GM12892 (cell line): ENCODE measurements around the gene DPRX.

ENCODE experiments used
- POLR2A ChIP-seq: IDR thresholded peaks from 2 replicates; pipeline ENCODE4 v1.6.1; 2011; ENCODE audit warnings: low read depth, low read length, control low read depth
- POLR2AphosphoS5 ChIP-seq: IDR thresholded peaks from 2 replicates; pipeline ENCODE4 v1.6.1; 2011; ENCODE audit warnings: low read depth, low read length, control low read depth
- TAF1 ChIP-seq: IDR thresholded peaks from 2 replicates; pipeline ENCODE4 v1.6.1; 2011; ENCODE audit warnings: low read depth, mild to moderate bottlenecking, control low read depth, low read length, borderline replicate concordance

DNA sequence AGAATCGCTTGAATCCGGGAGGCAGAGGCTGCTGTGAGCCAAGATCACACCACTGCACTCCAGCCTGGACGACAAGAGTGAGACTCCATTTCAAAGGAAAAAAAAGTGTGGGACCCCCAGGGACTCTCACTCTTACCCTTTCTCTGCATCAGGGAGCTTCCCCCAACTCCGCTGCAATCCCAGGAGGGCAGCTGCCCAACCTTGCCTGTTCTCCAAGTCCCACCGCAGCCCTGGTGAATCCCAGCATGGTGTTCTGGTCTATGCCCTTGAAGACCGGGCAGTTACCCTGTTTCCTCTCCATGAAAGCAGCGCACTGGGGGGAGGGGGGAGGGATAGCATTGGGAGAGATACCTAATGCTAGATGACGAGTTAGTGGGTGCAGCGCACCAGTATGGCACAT is 35.7 kb upstream of the DPRX start:
- TF ChIP-seq POLR2A (no peak), TAF1 (no peak), POLR2AphosphoS5 (no peak)
